ENCODE results near the gene APOC3. TPM values are rescaled to one million over a fixed set of nuclear protein-coding genes. Genes with fewer than 3 reads are reported as not detected.

APOC3 gene
- total RNA-seq, 2 donors from 2014 or later: 7.3 TPM; not detected in 1

DNA sequence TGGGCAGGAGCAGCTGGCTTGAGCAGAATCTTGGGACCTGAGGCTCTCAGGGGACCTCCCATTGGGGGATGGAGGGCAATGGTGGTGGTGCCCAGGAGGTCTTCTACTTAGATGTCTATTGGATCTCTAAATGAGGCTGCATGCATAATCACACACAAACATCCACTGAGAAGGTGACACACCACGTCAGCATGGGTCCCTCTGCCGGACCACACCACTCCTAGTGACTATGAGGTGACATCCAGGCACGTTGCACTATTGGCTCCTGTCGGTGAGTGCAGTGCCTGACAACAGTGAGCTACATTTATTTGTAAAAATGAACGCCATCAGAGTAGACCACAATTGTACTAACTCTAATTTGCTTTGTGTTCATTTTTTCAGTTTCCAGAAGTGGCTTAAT is 4.3 kb upstream of the APOC3 start:
- TF ChIP-seq POLR2A (IDR thresholded peaks at IDR 0.05): no peak
- TF ChIP-seq, protein P1, sequence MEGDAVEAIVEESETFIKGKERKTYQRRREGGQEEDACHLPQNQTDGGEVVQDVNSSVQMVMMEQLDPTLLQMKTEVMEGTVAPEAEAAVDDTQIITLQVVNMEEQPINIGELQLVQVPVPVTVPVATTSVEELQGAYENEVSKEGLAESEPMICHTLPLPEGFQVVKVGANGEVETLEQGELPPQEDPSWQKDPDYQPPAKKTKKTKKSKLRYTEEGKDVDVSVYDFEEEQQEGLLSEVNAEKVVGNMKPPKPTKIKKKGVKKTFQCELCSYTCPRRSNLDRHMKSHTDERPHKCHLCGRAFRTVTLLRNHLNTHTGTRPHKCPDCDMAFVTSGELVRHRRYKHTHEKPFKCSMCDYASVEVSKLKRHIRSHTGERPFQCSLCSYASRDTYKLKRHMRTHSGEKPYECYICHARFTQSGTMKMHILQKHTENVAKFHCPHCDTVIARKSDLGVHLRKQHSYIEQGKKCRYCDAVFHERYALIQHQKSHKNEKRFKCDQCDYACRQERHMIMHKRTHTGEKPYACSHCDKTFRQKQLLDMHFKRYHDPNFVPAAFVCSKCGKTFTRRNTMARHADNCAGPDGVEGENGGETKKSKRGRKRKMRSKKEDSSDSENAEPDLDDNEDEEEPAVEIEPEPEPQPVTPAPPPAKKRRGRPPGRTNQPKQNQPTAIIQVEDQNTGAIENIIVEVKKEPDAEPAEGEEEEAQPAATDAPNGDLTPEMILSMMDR (IDR thresholded peaks at IDR 0.05): no peak
- no peaks in the 10 kb centered on the region for H3K9me3 ChIP-seq
- 78 to 81% methylated on average over 5 of the region's 5 CpGs for WGBS, 2 donors
- no peak for DNase-seq
- H3K27me3 ChIP-seq: no peaks in the 10 kb centered on the region
- H3K27ac ChIP-seq: no peak overlapping the region
- no peak overlapping the region for H3K4me3 ChIP-seq
- no peaks in the 10 kb centered on the region for H3K36me3 ChIP-seq (replicated peaks in 1 of 2; ENCODE audit: insufficient read depth in 1 of 2, low read depth in 2 of 2)
- ATAC-seq: no peak
- H3K4me1 ChIP-seq: peaks cover 11% of the 10 kb centered on the region
- intact Hi-C loops (cut with DNase I): no loop called here

DNA sequence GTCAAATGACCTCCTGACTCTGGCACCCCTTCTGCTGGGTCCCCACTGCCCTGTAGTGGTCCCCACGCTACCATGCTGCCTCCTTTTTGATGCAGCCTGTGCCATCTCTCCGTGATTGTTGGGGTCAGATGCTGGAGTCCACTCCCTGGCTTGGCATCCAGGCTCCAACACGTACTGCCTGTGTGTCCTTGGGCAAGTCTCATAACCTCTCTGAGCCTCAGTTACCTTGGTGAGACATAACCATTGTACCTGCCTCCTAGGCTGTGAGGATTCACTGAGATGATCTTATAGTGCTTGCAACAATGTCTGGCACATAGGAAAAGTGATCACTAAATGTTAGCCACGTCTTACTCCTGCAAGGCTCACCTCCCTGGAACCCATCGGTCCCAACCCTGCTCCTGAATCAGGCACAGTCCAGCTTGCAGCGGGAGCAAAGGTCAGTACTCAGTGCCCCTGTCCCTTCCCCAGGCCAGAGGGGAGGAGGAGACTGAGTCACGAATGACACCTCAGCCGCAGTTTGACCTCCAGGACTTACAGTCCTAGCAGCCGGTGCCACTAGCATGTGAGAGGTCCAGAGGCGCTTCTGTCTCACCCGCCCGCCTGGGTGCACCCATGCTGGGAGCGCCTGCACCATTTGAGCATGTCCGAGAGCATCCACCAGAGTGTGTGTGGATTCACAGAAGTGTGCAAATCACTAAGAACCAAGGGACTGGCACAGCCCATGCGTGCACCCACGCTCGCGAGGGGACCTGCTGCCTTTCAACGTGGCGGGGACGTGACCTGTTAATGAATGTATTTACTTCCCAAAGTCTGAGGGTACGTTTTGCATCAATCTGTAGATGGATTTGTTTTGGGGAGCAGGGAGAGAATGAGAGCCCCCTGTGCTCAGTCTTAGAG is 3.6 kb upstream of the APOC3 start:
- ATAC-seq (no peak), DNase-seq (no peak)
- no peak overlapping the region for H3K27ac ChIP-seq
- intact Hi-C loops (cut with DNase I): no loop called here
- no peaks in the 10 kb centered on the region for H3K9me3 ChIP-seq
- 75 to 89% methylated on average over 16 to 19 of the region's 22 CpGs for WGBS, 2 donors
- H3K27me3 ChIP-seq: no peaks in the 10 kb centered on the region
- H3K36me3 ChIP-seq (replicated peaks in 1 of 2; ENCODE audit: insufficient read depth in 1 of 2, low read depth in 2 of 2): no peaks in the 10 kb centered on the region
- H3K4me1 ChIP-seq: peaks cover 15% of the 10 kb centered on the region
- TF ChIP-seq POLR2A (IDR thresholded peaks at IDR 0.05): no peak
- TF ChIP-seq, protein P1 (IDR thresholded peaks at IDR 0.05): no peak
- H3K4me3 ChIP-seq: no peak overlapping the region

DNA sequence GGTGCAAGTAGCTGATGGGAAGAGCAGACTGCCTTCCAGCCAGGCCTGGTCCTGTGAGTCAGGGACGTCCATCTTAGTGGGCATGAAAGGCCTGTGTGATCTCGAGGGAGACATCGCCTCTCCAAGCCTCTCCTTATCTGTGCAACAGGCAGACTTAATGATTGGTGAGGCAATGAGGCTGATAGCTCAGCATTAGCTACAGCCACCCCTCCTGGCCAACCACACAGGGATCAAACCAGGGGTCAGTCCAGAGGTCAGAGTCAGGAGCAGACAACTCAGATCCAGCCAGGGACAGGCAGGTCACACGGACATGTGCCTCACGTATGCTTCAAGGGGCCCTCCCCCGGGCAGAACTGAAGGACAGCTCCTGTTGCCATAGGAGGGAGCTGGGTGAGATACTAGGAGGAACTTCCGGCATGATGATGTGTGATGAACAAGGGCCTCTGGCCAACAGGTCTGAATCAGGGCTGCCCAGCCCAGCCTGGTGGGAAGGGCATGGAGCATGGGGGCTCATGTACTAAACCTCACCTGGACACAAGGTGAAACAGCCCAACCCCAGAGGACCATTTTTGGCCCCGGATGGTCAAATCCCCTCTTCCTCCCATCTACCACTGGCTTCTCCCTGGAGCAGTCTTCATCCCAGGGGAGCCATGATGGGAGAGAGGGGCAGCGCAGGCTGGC is 2.8 kb upstream of the APOC3 start:
- DNase-seq (no peak), ATAC-seq (no peak)
- intact Hi-C loops (cut with DNase I): no loop called here
- Histone ChIP-seq H3K4me3 (no peak overlapping the region), H3K9me3 (no peaks in the 10 kb centered on the region), H3K4me1 (peaks cover 22% of the 10 kb centered on the region), H3K36me3 (replicated peaks in 1 of 2; ENCODE audit: insufficient read depth in 1 of 2, low read depth in 2 of 2) (no peaks in the 10 kb centered on the region), H3K27ac (no peak overlapping the region), H3K27me3 (no peaks in the 10 kb centered on the region)
- TF ChIP-seq POLR2A (IDR thresholded peaks at IDR 0.05): no peak
- TF ChIP-seq, protein P1 (IDR thresholded peaks at IDR 0.05): no peak
- 77 to 80% methylated on average over 7 to 8 of the region's 9 CpGs for WGBS, 2 donors

DNA sequence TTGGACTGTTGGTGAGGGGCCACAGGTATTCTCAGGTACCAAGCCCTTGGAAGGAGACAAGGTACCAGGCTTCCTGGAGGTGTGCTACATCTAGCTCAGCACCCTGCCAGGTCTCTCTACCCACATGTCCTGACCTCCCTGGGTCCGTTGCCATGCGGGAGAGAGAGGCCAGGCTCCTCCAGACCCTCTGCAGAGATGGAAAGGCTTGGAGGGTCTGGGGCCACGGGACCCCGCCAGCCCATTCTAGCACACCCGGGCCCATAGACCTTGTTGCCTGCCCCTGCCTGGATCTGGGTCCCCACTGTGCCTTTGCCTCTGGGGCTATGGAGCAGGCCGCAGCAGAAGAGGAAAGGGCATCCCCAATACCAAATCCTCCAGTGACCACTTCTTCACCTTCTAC is 2.2 kb upstream of the APOC3 start:
- no peak for DNase-seq

More for the DNA sequence above, 2.2 kb upstream of the APOC3 start:
- Histone ChIP-seq H3K4me3 (no peak overlapping the region), H3K4me1 (peaks cover 28% of the 10 kb centered on the region), H3K9me3 (no peaks in the 10 kb centered on the region), H3K27ac (no peak overlapping the region), H3K36me3 (replicated peaks in 1 of 2; ENCODE audit: insufficient read depth in 1 of 2, low read depth in 2 of 2) (no peaks in the 10 kb centered on the region), H3K27me3 (no peaks in the 10 kb centered on the region)
- TF ChIP-seq, protein P1 (IDR thresholded peaks at IDR 0.05): no peak
- no peak for TF ChIP-seq POLR2A (IDR thresholded peaks at IDR 0.05)
- intact Hi-C loops (cut with DNase I): no loop called here
- no peak for ATAC-seq
- 82% methylated on average over 6 of the region's 6 CpGs; no CpG with 5 or more reads in 1 of the 2 donors for WGBS, 2 donors

All from body of pancreas (tissue), 4 donors.